Hepatocyte (in vitro differentiated cells): Measurements from ENCODE around the gene ARHGEF12. TPM values are rescaled to one million over a fixed set of nuclear protein-coding genes. Genes with fewer than 3 reads are reported as not detected.

Experiments
- DNase-seq: peaks from one replicate; pipeline ENCODE4 v3.0.0-alpha.2; 2016; ENCODE audit warnings: low spot score
- H2AFZ ChIP-seq: fragments of 200-600 bp; sonication (generic); 2 replicates; pipeline ENCODE4 v1.6.0; 2016; ENCODE audit warnings: antibody characterized with exemption, mild to moderate bottlenecking
- H3K27ac ChIP-seq: fragments of 200-600 bp; sonication (generic); 2 replicates; pipeline ENCODE4 v1.5.1; 2016; ENCODE audit warnings: mild to moderate bottlenecking
- H3K27me3 ChIP-seq: fragments of 200-600 bp; sonication (generic); 2 replicates; pipeline ENCODE4 v1.6.1; 2016
- H3K36me3 ChIP-seq: fragments of 200-600 bp; sonication (generic); replicated peaks from 2 replicates; pipeline ENCODE4 v1.5.1; 2016; ENCODE audit warnings: low read depth; ENCODE audit not compliant: insufficient read depth
- H3K4me1 ChIP-seq: fragments of 200-600 bp; sonication (generic); 2 replicates; pipeline ENCODE4 v1.5.1; 2016; ENCODE audit warnings: mild to moderate bottlenecking, moderate library complexity; ENCODE audit not compliant: insufficient read depth
- H3K4me2 ChIP-seq: fragments of 200-600 bp; sonication (generic); 2 replicates; pipeline ENCODE4 v1.6.0; 2016
- H3K4me3 ChIP-seq: fragments of 200-600 bp; sonication (generic); 2 replicates; pipeline ENCODE4 v1.5.1; 2016; ENCODE audit warnings: mild to moderate bottlenecking
- H3K79me2 ChIP-seq: fragments of 200-600 bp; sonication (generic); 2 replicates; pipeline ENCODE4 v1.6.0; 2017; ENCODE audit warnings: mild to moderate bottlenecking
- H3K9me2 ChIP-seq: fragments of 200-600 bp; sonication (generic); replicated peaks from 2 replicates; pipeline ENCODE4 v1.6.0; 2017; ENCODE audit warnings: mild to moderate bottlenecking; ENCODE audit not compliant: insufficient read depth
- H3K9me3 ChIP-seq: fragments of 200-600 bp; sonication (generic); 2 replicates; pipeline ENCODE4 v1.5.1; 2016; ENCODE audit warnings: low read depth, mild to moderate bottlenecking
- H4K20me1 ChIP-seq: fragments of 200-600 bp; sonication (generic); 2 replicates; pipeline ENCODE4 v1.6.0; 2016; ENCODE audit warnings: mild to moderate bottlenecking; ENCODE audit not compliant: insufficient read depth, poor library complexity, severe bottlenecking
- EZH2 ChIP-seq: fragments of 200-600 bp; sonication (generic); IDR thresholded peaks from 2 replicates; pipeline ENCODE4 v1.6.1; 2016; ENCODE audit warnings: antibody characterized with exemption, mild to moderate bottlenecking, borderline replicate concordance
- EZH2phosphoT487 ChIP-seq: fragments of 200-600 bp; sonication (generic); IDR thresholded peaks from one replicate; pipeline ENCODE4 v1.6.1; 2018; ENCODE audit warnings: antibody characterized with exemption, mild to moderate bottlenecking, low read depth, moderate library complexity; ENCODE audit not compliant: unreplicated experiment, severe bottlenecking
- WGBS: methylation state at CpG from one replicate; pipeline ENCODE4 v1.1.6; 2016; ENCODE audit warnings: low lambda C conversion rate; ENCODE audit errors: missing lambda C conversion rate; 5-methylcytosine and 5-hydroxymethylcytosine counted together
- polyA plus RNA-seq: library from polyadenylated mRNA; unstranded; fragments of >200 nt; fragmentation: Nextera tagmentation; extraction: Ambion mirVana; gene quantifications from 2 replicates; pipeline ENCODE4 v1.2.1, GENCODE V29; 2016
- total RNA-seq: library from RNA; depleted of rRNA; stranded (reverse); fragments of >200 nt; gene quantifications from 2 replicates; pipeline ENCODE4 v1.2.3, GENCODE V29; 2014
- TF ChIP-seq, protein P1 (sequence below): fragments of 200-600 bp; sonication (generic); IDR thresholded peaks from 2 replicates; pipeline ENCODE4 v1.5.1; 2016; ENCODE audit warnings: antibody characterized with exemption, mild to moderate bottlenecking; ENCODE audit not compliant: poor library complexity

The ARHGEF12 gene
- total and polyA plus RNA-seq, 2 experiments from 2014 or later, result 21.2 to 75.1 TPM

DNA sequence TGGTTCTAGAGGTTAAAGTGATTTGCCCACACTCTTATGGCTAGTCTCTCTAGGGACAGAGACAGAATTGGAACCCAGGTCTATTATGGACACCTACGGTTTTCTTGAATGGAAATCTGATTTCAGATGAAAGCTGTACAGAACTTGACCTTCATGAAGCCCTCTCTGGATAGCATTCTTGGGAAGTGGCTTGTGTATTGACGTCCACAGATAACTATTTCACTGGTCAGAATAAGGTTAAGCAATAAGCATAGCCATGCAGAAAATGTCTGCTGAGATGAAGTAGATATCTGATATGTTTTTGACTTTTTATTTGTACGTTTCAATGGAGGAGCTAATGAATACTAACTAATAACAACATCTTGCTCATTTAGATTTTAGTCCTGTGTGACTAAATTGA, 10.0 kb upstream of the ARHGEF12 start:
- H3K27ac ChIP-seq, result peak overlapping the region; percentile 88
- TF ChIP-seq, protein P1, sequence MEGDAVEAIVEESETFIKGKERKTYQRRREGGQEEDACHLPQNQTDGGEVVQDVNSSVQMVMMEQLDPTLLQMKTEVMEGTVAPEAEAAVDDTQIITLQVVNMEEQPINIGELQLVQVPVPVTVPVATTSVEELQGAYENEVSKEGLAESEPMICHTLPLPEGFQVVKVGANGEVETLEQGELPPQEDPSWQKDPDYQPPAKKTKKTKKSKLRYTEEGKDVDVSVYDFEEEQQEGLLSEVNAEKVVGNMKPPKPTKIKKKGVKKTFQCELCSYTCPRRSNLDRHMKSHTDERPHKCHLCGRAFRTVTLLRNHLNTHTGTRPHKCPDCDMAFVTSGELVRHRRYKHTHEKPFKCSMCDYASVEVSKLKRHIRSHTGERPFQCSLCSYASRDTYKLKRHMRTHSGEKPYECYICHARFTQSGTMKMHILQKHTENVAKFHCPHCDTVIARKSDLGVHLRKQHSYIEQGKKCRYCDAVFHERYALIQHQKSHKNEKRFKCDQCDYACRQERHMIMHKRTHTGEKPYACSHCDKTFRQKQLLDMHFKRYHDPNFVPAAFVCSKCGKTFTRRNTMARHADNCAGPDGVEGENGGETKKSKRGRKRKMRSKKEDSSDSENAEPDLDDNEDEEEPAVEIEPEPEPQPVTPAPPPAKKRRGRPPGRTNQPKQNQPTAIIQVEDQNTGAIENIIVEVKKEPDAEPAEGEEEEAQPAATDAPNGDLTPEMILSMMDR, result no peak
- no peak for TF ChIP-seq EZH2phosphoT487
- no peak for TF ChIP-seq EZH2
- no peaks in the 10 kb centered on the region for H3K9me3 ChIP-seq
- no peak for DNase-seq
- WGBS, result 64% methylated on average over 3 of the region's 3 CpGs
- peak overlapping the region; percentile 82 for H3K4me2 ChIP-seq
- H3K4me1 ChIP-seq, result peaks cover 21% of the 10 kb centered on the region
- H3K36me3 ChIP-seq, result no peaks in the 10 kb centered on the region
- H3K27me3 ChIP-seq, result no peaks in the 10 kb centered on the region
- peak overlapping the region; percentile 76 for H3K4me3 ChIP-seq
- H3K9me2 ChIP-seq, result no peaks in the 10 kb centered on the region
- no peaks in the 10 kb centered on the region for H4K20me1 ChIP-seq
- H2AFZ ChIP-seq, result no peak overlapping the region
- H3K79me2 ChIP-seq, result peaks cover 2% of the 10 kb centered on the region

DNA sequence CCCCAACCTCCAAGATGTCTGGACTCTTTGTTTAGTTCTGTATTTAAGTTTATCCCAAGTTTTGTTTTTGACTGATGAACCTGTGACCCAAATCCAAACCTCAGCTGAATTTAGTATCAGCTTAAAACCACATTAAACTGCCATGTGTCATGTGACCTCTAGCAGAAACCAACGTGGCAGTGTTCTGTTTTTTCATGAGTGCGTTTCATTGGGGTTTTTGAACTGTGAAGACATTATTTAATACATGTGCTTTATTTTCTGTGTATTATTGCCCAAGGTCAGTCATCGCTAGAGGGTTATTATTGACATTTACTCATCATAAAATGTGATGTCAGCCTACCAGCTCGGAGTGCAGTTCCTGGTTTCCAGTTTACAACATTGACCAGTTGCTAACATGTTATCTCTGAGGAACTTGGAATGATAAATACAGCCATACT, 9.3 kb upstream of the ARHGEF12 start:
- TF ChIP-seq, protein P1, result no peak
- TF ChIP-seq EZH2phosphoT487 (no peak), EZH2 (no peak)
- 30% methylated on average over 4 of the region's 4 CpGs for WGBS
- Histone ChIP-seq H3K4me2 (peak overlapping the region; percentile 82), H3K27ac (peak overlapping the region; percentile 88), H4K20me1 (no peaks in the 10 kb centered on the region), H3K36me3 (no peaks in the 10 kb centered on the region), H3K4me3 (no peak overlapping the region), H2AFZ (no peak overlapping the region), H3K79me2 (peaks cover 2% of the 10 kb centered on the region), H3K9me2 (no peaks in the 10 kb centered on the region), H3K4me1 (peaks cover 28% of the 10 kb centered on the region), H3K9me3 (no peaks in the 10 kb centered on the region), H3K27me3 (no peaks in the 10 kb centered on the region)
- DNase-seq, result peak; percentile 53

DNA sequence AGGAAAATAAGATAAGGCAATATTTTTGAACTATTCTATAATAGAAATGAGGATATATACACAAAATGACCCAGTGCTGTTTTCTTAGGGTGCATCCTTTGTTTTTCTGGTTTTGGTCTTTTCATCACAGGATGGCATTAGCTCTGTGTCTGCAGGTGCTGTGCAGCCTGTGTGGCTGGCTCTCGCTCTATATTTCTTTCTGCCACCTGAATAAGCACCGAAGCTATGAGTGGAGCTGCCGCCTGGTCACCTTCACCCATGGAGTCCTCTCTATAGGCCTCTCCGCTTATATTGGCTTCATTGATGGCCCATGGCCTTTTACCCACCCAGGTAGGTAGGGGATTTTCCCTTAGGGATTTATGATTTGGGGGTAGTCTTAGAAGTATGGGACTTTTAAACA, 8.9 kb upstream of the ARHGEF12 start:
- no peak overlapping the region for H2AFZ ChIP-seq
- H3K4me1 ChIP-seq, result peaks cover 32% of the 10 kb centered on the region
- peak overlapping the region; percentile 82 for H3K4me2 ChIP-seq
- H3K27me3 ChIP-seq, result no peaks in the 10 kb centered on the region
- no peaks in the 10 kb centered on the region for H3K36me3 ChIP-seq
- peak overlapping the region; percentile 88 for H3K27ac ChIP-seq
- 85% methylated on average over 4 of the region's 4 CpGs for WGBS
- no peak for DNase-seq
- no peaks in the 10 kb centered on the region for H4K20me1 ChIP-seq
- H3K79me2 ChIP-seq, result peaks cover 2% of the 10 kb centered on the region
- no peaks in the 10 kb centered on the region for H3K9me3 ChIP-seq
- no peaks in the 10 kb centered on the region for H3K9me2 ChIP-seq
- TF ChIP-seq, protein P1, result no peak
- TF ChIP-seq EZH2phosphoT487, result no peak
- TF ChIP-seq EZH2, result no peak
- H3K4me3 ChIP-seq, result no peak overlapping the region

- Histone ChIP-seq H4K20me1 (no peaks in the 10 kb centered on the region), H3K4me3 (no peak overlapping the region), H3K4me2 (no peak overlapping the region), H3K36me3 (no peaks in the 10 kb centered on the region), H2AFZ (no peak overlapping the region), H3K9me3 (no peaks in the 10 kb centered on the region), H3K9me2 (no peaks in the 10 kb centered on the region), H3K79me2 (peaks cover 2% of the 10 kb centered on the region), H3K4me1 (peaks cover 33% of the 10 kb centered on the region), H3K27me3 (no peaks in the 10 kb centered on the region), H3K27ac (no peak overlapping the region)
- no peak for TF ChIP-seq EZH2phosphoT487
- TF ChIP-seq, protein P1, result no peak
- TF ChIP-seq EZH2, result no peak
- 85% methylated on average over 3 of the region's 3 CpGs for WGBS
- DNase-seq, result no peak
Measured at GRCh38 chr11:120329556-120329955, 6.7 kb upstream of the ARHGEF12 start.
